Measurements from ENCODE around the gene SIAH2.
"Not testable (repeated sequence)": the region's sequence is repeated elsewhere in the genome, so short reads cannot be mapped to it uniquely, and the experiment has no call there.

The SIAH2 gene

GRCh38 chr3:150800722-150801121 lies 37.8 kb upstream of the SIAH2 start:
- H2AFZ ChIP-seq (ENCODE audit: low read length): no peak overlapping the region
- H3K36me3 ChIP-seq (ENCODE audit: insufficient read depth, low read length): no peaks in the 10 kb centered on the region
- H4K20me1 ChIP-seq (ENCODE audit: insufficient read depth, low read length): no peaks in the 10 kb centered on the region
- no peaks in the 10 kb centered on the region for H3F3A ChIP-seq (ENCODE audit: insufficient read depth, low read length)
- TF ChIP-seq EZH2 (IDR thresholded peaks at IDR 0.05; ENCODE audit: borderline replicate concordance, low read length): no peak
- no peak for TF ChIP-seq CTCF (IDR thresholded peaks at IDR 0.05; ENCODE audit: low read length)
- no peaks in the 10 kb centered on the region for H3K9me2 ChIP-seq (ENCODE audit: low read depth, low read length)
- H3K27ac ChIP-seq (ENCODE audit: low read depth, low read length, poor library complexity, severe bottlenecking): no peak overlapping the region
- peaks cover 7% of the 10 kb centered on the region for H3K4me1 ChIP-seq (ENCODE audit: insufficient read depth, low read length, severe bottlenecking)
- peaks cover 11% of the 10 kb centered on the region; the same call in 1 of the 2 replicates for H3K27me3 ChIP-seq (ENCODE audit: insufficient read depth, low read length)
- H3K9ac ChIP-seq (ENCODE audit: low read length): no peak overlapping the region
- H3K79me2 ChIP-seq (ENCODE audit: insufficient read depth, low read length): no peaks in the 10 kb centered on the region
- H3K4me2 ChIP-seq (ENCODE audit: low read length): no peak overlapping the region
- no peaks in the 10 kb centered on the region for H3K9me3 ChIP-seq (ENCODE audit: low read length)
- H3K4me3 ChIP-seq (ENCODE audit: low read depth, low read length, poor library complexity, severe bottlenecking): no peak overlapping the region

GRCh38 chr3:150798122-150798618 lies 35.2 kb upstream of the SIAH2 start:
- Histone ChIP-seq H3K27me3 (ENCODE audit: insufficient read depth, low read length) (peaks cover 11% of the 10 kb centered on the region; the same call in 1 of the 2 replicates), H3K9ac (ENCODE audit: low read length) (no peak overlapping the region), H3K79me2 (ENCODE audit: insufficient read depth, low read length) (no peaks in the 10 kb centered on the region), H3K27ac (ENCODE audit: low read depth, low read length, poor library complexity, severe bottlenecking) (no peak overlapping the region), H3K9me2 (ENCODE audit: low read depth, low read length) (no peaks in the 10 kb centered on the region), H3K4me2 (ENCODE audit: low read length) (peak overlapping the region; percentile 29; the same call in 1 of the 2 replicates), H3K4me3 (ENCODE audit: low read depth, low read length, poor library complexity, severe bottlenecking) (no peak overlapping the region), H2AFZ (ENCODE audit: low read length) (no peak overlapping the region), H3K36me3 (ENCODE audit: insufficient read depth, low read length) (no peaks in the 10 kb centered on the region), H3K9me3 (ENCODE audit: low read length) (no peaks in the 10 kb centered on the region), H3F3A (ENCODE audit: insufficient read depth, low read length) (no peaks in the 10 kb centered on the region), H4K20me1 (ENCODE audit: insufficient read depth, low read length) (no peaks in the 10 kb centered on the region), H3K4me1 (ENCODE audit: insufficient read depth, low read length, severe bottlenecking) (peaks cover 7% of the 10 kb centered on the region)
- TF ChIP-seq CTCF (IDR thresholded peaks at IDR 0.05; ENCODE audit: low read length): no peak
- TF ChIP-seq EZH2 (IDR thresholded peaks at IDR 0.05; ENCODE audit: borderline replicate concordance, low read length): no peak

GRCh38 chr3:150797155-150797554 lies 34.2 kb upstream of the SIAH2 start:
- Histone ChIP-seq H3K27ac (ENCODE audit: low read depth, low read length, poor library complexity, severe bottlenecking) (no peak overlapping the region), H3F3A (ENCODE audit: insufficient read depth, low read length) (no peaks in the 10 kb centered on the region), H2AFZ (ENCODE audit: low read length) (no peak overlapping the region), H3K9ac (ENCODE audit: low read length) (no peak overlapping the region), H3K27me3 (ENCODE audit: insufficient read depth, low read length) (peaks cover 11% of the 10 kb centered on the region; the same call in 1 of the 2 replicates), H3K9me2 (ENCODE audit: low read depth, low read length) (no peaks in the 10 kb centered on the region), H4K20me1 (ENCODE audit: insufficient read depth, low read length) (no peaks in the 10 kb centered on the region), H3K9me3 (ENCODE audit: low read length) (no peaks in the 10 kb centered on the region), H3K4me2 (ENCODE audit: low read length) (no peak overlapping the region), H3K4me1 (ENCODE audit: insufficient read depth, low read length, severe bottlenecking) (peaks cover 7% of the 10 kb centered on the region), H3K79me2 (ENCODE audit: insufficient read depth, low read length) (no peaks in the 10 kb centered on the region), H3K4me3 (ENCODE audit: low read depth, low read length, poor library complexity, severe bottlenecking) (no peak overlapping the region), H3K36me3 (ENCODE audit: insufficient read depth, low read length) (no peaks in the 10 kb centered on the region)
- TF ChIP-seq CTCF (IDR thresholded peaks at IDR 0.05; ENCODE audit: low read length): no peak
- no peak for TF ChIP-seq EZH2 (IDR thresholded peaks at IDR 0.05; ENCODE audit: borderline replicate concordance, low read length)

GRCh38 chr3:150796527-150796926 lies 33.6 kb upstream of the SIAH2 start:
- H3K4me1 ChIP-seq (ENCODE audit: insufficient read depth, low read length, severe bottlenecking); H3K27ac ChIP-seq (ENCODE audit: low read depth, low read length, poor library complexity, severe bottlenecking); H4K20me1 ChIP-seq (ENCODE audit: insufficient read depth, low read length); H2AFZ ChIP-seq (ENCODE audit: low read length); H3K9me2 ChIP-seq (ENCODE audit: low read depth, low read length); H3K79me2 ChIP-seq (ENCODE audit: insufficient read depth, low read length); H3K4me2 ChIP-seq (ENCODE audit: low read length); H3K9ac ChIP-seq (ENCODE audit: low read length); H3K36me3 ChIP-seq (ENCODE audit: insufficient read depth, low read length); H3K9me3 ChIP-seq (ENCODE audit: low read length); H3F3A ChIP-seq (ENCODE audit: insufficient read depth, low read length); H3K4me3 ChIP-seq (ENCODE audit: low read depth, low read length, poor library complexity, severe bottlenecking): not testable (repeated sequence)
- peaks cover 11% of the 10 kb centered on the region; the same call in 1 of the 2 replicates for H3K27me3 ChIP-seq (ENCODE audit: insufficient read depth, low read length)
